ENCODE data around the gene PRSS21.

Gene PRSS21

GRCh38 chr16:2817340-2818271 is 569 bp downstream of the PRSS21 start:
- no peak overlapping the region for H3K4me3 ChIP-seq (ENCODE audit: low read depth, low read length)
- H3K9me3 ChIP-seq (ENCODE audit: control insufficient read depth, insufficient read depth, low read depth, low read length): no peaks in the 10 kb centered on the region
- TF ChIP-seq EGR2 (tag by site-specific recombination; IDR thresholded peaks at IDR 0.05; ENCODE audit: low read depth) (0 out of 2 replicates have a peak, but pooled peaks have one; percentile 8), BCL11B (tag by site-specific recombination; IDR thresholded peaks at IDR 0.05; ENCODE audit: low read depth) (no peak), KLF16 (tag by site-specific recombination; IDR thresholded peaks at IDR 0.05) (no peak), ZNF626 (tag by site-specific recombination; IDR thresholded peaks at IDR 0.05) (no peak), ZNF558 (tag by site-specific recombination; IDR thresholded peaks at IDR 0.05) (no peak), SETDB1 (IDR thresholded peaks at IDR 0.05; ENCODE audit: insufficient read length, low read length) (no peak), ZNF112 (tag by site-specific recombination; IDR thresholded peaks at IDR 0.05) (no peak), ZNF692 (tag by site-specific recombination; IDR thresholded peaks at IDR 0.05) (no peak)
- H3K27ac ChIP-seq (ENCODE audit: extremely low read depth, low read depth, low read length): no peak overlapping the region
- ChIA-PET CTCF (no interaction called here), POLR2A (no interaction called here)
- no peaks in the 10 kb centered on the region for H3K4me1 ChIP-seq (ENCODE audit: control insufficient read depth, insufficient read depth, low read length)
- no peaks in the 10 kb centered on the region for H3K36me3 ChIP-seq (ENCODE audit: control insufficient read depth in 2 of 2, insufficient read depth in 1 of 2, low read length in 2 of 2)

- CTCF ChIA-PET: interaction anchor here (0.6 kb wide), 1 partner anchor 522 kb away, joined by 4 read pairs; no protein-coding TSS in a partner anchor
- TF ChIP-seq, protein P1, sequence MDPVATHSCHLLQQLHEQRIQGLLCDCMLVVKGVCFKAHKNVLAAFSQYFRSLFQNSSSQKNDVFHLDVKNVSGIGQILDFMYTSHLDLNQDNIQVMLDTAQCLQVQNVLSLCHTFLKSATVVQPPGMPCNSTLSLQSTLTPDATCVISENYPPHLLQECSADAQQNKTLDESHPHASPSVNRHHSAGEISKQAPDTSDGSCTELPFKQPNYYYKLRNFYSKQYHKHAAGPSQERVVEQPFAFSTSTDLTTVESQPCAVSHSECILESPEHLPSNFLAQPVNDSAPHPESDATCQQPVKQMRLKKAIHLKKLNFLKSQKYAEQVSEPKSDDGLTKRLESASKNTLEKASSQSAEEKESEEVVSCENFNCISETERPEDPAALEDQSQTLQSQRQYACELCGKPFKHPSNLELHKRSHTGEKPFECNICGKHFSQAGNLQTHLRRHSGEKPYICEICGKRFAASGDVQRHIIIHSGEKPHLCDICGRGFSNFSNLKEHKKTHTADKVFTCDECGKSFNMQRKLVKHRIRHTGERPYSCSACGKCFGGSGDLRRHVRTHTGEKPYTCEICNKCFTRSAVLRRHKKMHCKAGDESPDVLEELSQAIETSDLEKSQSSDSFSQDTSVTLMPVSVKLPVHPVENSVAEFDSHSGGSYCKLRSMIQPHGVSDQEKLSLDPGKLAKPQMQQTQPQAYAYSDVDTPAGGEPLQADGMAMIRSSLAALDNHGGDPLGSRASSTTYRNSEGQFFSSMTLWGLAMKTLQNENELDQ (tag by site-specific recombination; IDR thresholded peaks at IDR 0.05; ENCODE audit: low read depth): no peak
- TF ChIP-seq ZNF140 (tag by site-specific recombination; IDR thresholded peaks at IDR 0.05): no peak
- TF ChIP-seq ZNF266 (tag by site-specific recombination; IDR thresholded peaks at IDR 0.05; ENCODE audit: low read depth): no peak
- TF ChIP-seq ZNF211 (tag by site-specific recombination; IDR thresholded peaks at IDR 0.05; ENCODE audit: low read depth): no peak
- TF ChIP-seq ELK4 (IDR thresholded peaks at IDR 0.05; ENCODE audit: borderline replicate concordance, low read depth, low read length): no peak
- TF ChIP-seq ZNF76 (tag by site-specific recombination; IDR thresholded peaks at IDR 0.05; ENCODE audit: borderline replicate concordance, low read depth): no peak
- TF ChIP-seq ZNF654 (tag by site-specific recombination; IDR thresholded peaks at IDR 0.05; ENCODE audit: low read depth): no peak
- TF ChIP-seq ZNF596 (tag by site-specific recombination; IDR thresholded peaks at IDR 0.05): no peak
- TF ChIP-seq ZNF426 (tag by site-specific recombination; IDR thresholded peaks at IDR 0.05): no peak
- no peak for TF ChIP-seq HOXA7 (CRISPR knock-in tag; IDR thresholded peaks at IDR 0.05; ENCODE audit: borderline replicate concordance)
- TF ChIP-seq ZNF585B (tag by site-specific recombination; IDR thresholded peaks at IDR 0.05): no peak
- no peak for TF ChIP-seq ZNF514 (tag by site-specific recombination; IDR thresholded peaks at IDR 0.05)
- TF ChIP-seq ZNF707 (tag by site-specific recombination; IDR thresholded peaks at IDR 0.05): no peak
- TF ChIP-seq ZNF223 (tag by site-specific recombination; IDR thresholded peaks at IDR 0.05): no peak
- TF ChIP-seq GLIS2 (tag by site-specific recombination; IDR thresholded peaks at IDR 0.05): no peak
- no peak overlapping the region for H3K27ac ChIP-seq (ENCODE audit: extremely low read depth, low read depth, low read length)
- POLR2A ChIA-PET: no interaction called here
- no peaks in the 10 kb centered on the region for H3K4me1 ChIP-seq (ENCODE audit: control insufficient read depth, insufficient read depth, low read length)
- H3K9me3 ChIP-seq (ENCODE audit: control insufficient read depth, insufficient read depth, low read depth, low read length): no peaks in the 10 kb centered on the region
- no peaks in the 10 kb centered on the region for H3K36me3 ChIP-seq (ENCODE audit: control insufficient read depth in 2 of 2, insufficient read depth in 1 of 2, low read length in 2 of 2)
- H3K4me3 ChIP-seq (ENCODE audit: low read depth, low read length): no peak overlapping the region
These were observed 1.3 kb downstream of the PRSS21 start for GRCh38 chr16:2818272-2818876.
